Measurements from ENCODE around the gene GHR.

Gene GHR

DNA sequence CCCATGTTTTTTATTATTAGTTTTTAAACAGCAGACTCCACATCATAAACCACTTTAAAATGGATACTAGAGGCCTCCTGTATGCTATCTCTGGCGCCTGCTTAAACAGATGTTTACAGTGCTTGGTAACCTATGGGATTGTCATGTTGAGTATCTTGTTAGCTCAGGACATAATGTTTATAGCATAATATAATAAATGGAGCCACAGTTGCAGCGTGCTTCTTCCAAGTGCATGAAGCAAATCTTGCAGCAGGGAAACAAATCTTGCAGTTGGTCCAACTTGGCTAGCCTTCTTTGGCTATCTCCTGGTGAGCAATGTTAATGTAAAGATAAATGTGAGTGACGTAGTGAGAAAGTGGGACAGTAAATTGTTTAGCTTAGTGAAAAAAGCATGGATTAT is 2.8 kb downstream of the GHR start:
- TF ChIP-seq ZNF274 (IDR thresholded peaks at IDR 0.05; ENCODE audit: low read depth, low read length) = no peak
- H3K4me3 ChIP-seq (ENCODE audit: low read length) = no peak overlapping the region

DNA sequence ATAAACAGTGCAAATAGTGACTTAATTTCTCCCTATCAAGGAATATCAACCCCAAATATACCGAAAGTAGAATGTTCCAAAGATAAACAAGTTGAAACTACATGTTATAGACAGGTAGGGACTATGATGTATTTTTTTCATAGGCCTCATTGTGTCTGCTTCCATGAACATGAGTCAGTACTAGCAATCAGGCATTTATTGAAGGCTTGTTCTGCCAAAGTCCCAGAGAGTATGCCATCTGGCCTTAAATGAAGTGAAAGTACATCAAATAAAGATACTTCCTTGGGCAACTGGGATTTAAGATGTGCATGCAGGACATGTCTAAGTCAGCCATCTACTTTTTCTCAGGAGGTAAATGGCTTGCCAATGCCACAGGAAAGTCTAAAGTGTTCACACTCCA is 6.5 kb downstream of the GHR start:
- no peak for TF ChIP-seq ZNF274 (IDR thresholded peaks at IDR 0.05; ENCODE audit: low read depth, low read length)
- H3K4me3 ChIP-seq (ENCODE audit: low read length) = no peak overlapping the region

DNA sequence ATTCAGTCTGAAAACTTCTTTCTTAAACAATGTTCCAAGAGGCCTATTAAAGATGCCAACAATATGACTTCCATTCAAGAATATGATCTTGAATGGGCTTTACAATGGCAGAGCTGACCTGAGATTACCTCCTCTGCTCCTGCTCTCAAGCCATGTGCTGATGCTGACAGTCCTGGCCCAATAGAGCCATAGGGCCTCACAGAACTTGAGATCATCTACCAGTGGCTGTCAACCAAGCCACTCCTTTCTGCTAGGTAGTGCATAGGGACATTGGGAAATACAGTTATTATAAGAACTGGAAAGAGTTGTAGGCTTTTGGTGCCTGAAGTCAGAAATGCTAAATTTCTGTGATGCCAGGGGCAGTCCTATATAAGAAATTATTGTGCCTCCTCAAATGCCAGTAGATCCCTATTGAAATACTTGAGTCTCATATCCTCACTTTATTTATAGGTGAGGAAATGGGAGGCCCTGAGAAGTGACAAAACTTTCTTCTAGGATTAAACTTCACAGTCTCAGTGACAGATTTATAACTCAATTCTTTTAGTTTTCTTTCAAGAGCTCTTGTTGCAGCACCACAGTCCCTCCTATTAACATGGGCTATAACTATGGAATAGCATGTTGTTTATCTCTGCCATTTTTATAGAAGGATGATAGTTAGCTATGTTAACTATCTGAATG is 10.9 kb downstream of the GHR start:
- H3K4me3 ChIP-seq (ENCODE audit: low read length) = no peak overlapping the region
- no peak for TF ChIP-seq ZNF274 (IDR thresholded peaks at IDR 0.05; ENCODE audit: low read depth, low read length)

DNA sequence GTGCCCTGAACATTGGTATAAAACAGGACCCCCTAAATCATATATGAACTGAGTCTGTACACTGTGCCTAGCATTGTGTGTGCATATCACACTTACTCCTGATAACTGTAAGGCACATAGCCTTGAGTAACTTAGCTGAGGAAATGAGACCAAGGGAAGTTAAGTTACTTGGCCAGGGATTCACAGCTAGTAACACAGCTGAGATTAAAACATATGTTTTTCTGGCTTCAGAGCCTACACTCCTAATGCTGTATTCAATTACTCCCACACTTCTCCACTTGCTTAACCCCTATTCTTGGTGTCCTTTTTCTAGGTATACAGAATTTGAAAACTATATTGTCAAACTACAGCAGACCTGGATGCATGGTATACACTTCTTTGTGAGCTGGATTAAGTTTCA is 12.8 kb downstream of the GHR start:
- no peak overlapping the region for H3K4me3 ChIP-seq (ENCODE audit: low read length)
- no peak for TF ChIP-seq ZNF274 (IDR thresholded peaks at IDR 0.05; ENCODE audit: low read depth, low read length)

DNA sequence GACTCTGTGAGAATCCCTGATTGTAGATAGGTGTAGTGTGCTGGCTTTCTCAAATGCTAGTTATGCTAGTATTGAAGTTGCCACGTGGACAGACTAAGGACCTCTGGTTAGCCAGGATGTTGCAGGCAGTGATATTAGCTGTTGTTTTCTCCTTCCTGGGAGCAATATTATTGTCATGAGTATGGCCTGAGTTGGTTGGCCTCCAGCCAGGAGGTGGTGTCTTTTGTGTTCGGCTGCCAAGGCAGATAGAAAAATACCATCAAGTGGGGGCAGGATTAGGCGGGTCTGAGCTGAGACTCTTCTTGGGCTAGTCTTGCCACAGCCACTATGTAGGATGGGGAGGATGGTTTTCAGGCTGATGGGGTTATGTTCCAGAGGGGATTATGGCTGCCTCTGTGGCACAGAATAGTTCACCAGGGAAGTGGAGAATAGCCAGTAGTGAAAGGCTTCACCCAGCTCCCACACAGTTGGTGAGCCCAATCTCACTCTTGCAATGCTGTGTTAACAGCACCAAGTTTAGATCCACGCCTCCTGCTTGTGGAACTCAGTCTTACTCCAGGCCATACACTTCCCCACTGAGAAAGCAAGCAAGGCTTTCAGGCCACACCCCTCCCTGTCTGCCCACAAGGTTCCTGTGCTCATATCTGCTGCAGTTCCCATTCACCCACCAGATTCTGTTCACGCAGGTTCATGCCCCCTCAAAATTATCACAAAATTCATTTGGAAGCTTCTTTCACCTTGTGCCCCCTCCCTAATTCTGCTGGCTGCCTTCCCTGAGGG is 31.2 kb downstream of the GHR start:
- no peak for TF ChIP-seq ZNF274 (IDR thresholded peaks at IDR 0.05; ENCODE audit: low read depth, low read length)
- H3K4me3 ChIP-seq (ENCODE audit: low read length) = no peak overlapping the region

DNA sequence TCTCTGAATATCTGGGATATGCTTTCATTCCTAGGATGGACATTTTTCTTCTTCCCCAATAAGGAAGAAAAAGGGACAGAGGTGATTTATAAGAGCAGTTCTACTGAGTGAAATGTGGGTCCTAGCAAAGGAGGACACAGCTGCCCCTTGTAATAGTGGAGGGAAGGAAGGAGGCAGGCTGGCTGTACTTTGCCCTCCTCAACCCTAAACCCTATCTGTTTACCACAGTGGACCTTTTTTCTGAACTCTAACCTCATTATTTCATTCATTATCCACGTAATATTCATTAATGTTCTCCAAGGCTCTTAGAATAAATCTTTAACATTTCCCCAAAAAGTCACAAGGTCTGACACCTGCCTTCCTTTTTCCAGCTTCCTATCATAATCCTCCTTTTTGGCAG is 37.8 kb downstream of the GHR start:
- TF ChIP-seq ZNF274 (IDR thresholded peaks at IDR 0.05; ENCODE audit: low read depth, low read length) = no peak
- no peak overlapping the region for H3K4me3 ChIP-seq (ENCODE audit: low read length)

DNA sequence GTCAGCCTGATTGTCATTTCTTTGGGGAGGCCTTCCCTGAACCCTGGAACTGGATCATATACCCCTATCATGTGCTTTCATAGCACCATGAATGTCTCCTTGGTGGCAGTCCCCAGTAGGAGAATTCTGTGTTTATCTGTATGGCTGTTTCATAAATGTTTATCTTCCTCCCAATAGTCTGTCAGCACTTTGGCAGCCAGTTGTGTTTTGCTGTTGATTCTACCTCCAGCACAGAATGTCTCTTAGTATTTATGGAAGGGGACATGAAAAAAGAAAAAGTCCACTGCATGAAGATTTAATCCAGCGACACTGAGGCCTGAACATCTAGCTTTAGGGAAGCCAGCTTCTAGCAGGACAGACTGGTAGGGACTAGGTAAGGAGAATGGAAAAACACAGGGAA is 38.3 kb downstream of the GHR start:
- no peak overlapping the region for H3K4me3 ChIP-seq (ENCODE audit: low read length)
- no peak for TF ChIP-seq ZNF274 (IDR thresholded peaks at IDR 0.05; ENCODE audit: low read depth, low read length)

DNA sequence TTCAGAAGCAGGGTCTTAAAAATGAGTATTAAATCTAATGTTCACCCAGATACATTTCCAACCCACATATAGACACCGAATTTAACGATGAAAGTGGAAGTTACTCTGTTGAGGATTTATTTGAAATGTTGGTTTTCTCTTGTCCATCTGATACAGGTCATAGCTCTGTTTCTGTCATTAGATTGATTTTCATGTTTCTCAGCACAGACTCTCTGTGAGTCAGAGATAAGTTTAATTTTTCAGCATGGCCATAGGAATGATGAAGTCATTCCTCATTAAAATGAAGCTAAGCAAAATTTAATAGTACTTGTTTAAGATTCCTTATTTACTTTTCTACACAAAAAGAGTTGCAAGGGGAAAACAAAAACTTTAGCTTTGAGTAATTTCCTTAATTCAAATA is 38.8 kb downstream of the GHR start:
- no peak for TF ChIP-seq ZNF274 (IDR thresholded peaks at IDR 0.05; ENCODE audit: low read depth, low read length)
- no peak overlapping the region for H3K4me3 ChIP-seq (ENCODE audit: low read length)

DNA sequence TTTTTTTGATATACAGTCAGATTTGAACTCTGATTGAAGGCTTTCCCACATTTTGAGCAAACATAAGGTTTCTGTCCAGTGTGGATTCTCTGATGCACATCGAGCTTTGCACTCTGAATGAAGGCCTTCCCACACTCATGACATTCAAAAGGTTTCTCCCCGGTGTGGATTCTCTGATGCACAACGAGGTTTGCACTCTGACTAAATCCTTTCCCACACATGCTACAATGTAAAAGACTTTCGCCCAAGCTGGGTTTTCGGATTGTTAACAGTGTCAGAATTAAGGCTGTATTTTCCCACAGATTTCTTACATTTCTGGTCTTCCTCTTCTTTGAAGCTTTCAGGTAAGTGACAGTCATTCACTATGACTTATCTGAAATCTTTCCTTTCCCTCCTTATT is 44.3 kb downstream of the GHR start:
- no peak for TF ChIP-seq ZNF274 (IDR thresholded peaks at IDR 0.05; ENCODE audit: low read depth, low read length)

DNA sequence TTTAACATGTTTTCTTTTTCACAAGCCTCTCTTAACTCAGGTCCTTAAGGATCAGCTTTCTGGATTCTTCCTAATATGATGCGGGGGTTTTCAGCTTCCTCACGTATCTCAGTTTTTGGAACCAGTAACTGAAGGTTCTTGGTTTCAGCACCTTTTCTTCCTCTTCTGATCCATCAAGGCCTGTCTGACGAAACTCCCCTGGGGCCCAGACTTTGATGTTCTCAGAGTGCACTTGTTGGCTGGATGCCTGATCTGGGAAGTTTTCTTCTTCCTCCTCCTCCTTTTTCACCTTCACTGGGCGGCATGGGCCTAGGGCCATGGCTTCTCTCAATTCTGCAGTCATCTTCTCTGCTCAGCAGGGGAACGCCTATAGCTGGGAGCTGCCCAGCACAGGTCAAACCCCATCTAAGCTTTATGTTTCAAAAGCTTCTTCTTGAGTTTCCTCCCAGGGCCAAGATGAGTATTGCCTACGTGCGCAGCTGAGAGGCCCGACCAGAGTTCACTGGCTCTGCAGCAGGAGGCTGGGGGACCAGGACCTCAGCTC is 44.8 kb downstream of the GHR start:
- TF ChIP-seq ZNF274 (IDR thresholded peaks at IDR 0.05; ENCODE audit: low read depth, low read length) = no peak
- H3K4me3 ChIP-seq (ENCODE audit: low read length) = no peak overlapping the region

More for the DNA sequence above, 44.3 kb downstream of the GHR start:
- no peak overlapping the region for H3K4me3 ChIP-seq (ENCODE audit: low read length)

DNA sequence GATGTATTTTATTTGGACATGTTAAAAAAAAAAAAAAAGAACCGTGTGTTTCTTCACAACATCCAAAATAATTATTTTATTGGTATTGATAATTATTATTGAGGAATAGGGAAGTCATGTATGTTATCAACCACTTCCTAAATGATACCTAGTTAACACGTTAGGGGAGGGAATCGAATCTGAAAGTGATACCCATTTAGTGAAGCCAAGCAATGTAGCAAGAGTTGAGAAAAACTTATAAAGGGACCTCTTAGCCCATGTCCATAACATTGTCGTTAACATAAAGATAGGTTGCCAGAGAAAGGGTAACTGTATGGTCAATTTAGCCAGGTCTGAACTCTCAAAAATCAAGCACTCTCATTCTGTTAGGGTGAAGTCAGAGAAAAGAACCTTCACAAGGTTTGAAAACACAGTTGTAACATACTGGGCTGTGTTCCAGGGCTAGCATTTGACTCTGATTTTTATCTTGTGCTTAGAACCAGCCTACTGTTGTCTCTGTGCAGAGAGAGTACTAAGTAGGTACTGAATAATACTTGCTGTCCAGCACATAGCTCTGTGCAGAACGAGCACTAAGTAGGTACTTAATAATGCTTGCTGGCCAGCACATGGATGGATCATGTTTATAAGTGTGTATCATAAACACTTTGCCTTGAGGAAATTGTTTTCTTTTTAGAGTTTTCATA is 60.4 kb downstream of the GHR start:
- H3K4me3 ChIP-seq (ENCODE audit: low read length) = no peak overlapping the region
- TF ChIP-seq ZNF274 (IDR thresholded peaks at IDR 0.05; ENCODE audit: low read depth, low read length) = no peak

DNA sequence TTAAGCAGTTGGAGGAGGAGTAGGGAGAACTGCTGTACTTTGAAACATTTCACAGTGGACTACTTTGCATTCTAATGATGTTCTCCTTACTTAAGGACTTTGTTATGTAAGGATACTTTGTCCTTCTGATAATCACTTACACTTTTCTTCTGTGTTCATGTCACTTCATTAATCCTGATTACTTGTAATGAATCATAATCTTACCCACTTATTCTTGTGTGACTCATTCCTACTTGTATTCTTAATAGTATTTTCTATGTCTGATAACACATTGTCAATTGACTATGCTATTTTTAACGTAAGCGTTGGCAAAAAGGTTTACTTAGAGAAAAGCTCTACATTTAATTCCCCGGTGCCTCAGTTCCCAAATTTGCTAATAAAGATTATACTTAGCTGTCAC is 63.8 kb downstream of the GHR start:
- no peak overlapping the region for H3K4me3 ChIP-seq (ENCODE audit: low read length)
- no peak for TF ChIP-seq ZNF274 (IDR thresholded peaks at IDR 0.05; ENCODE audit: low read depth, low read length)

DNA sequence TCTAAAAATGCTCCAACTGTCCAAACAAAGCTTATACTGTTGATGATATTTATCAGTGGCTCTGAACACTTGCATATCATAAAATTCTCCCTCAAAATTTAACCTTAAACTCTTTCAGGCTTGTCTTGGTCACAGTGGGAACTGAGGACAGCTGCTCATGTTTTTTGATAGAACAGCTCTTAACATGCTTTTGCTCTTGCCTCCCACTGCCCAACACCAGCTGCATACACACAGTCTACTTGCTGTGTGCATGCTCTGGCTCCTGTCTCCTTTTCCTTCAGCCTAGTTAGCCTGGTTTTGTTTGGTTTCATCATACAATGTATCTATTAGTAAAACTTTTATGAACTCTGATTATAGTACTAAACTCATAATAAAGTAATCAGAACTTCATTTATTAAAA is 64.6 kb downstream of the GHR start:
- TF ChIP-seq ZNF274 (IDR thresholded peaks at IDR 0.05; ENCODE audit: low read depth, low read length) = no peak

DNA sequence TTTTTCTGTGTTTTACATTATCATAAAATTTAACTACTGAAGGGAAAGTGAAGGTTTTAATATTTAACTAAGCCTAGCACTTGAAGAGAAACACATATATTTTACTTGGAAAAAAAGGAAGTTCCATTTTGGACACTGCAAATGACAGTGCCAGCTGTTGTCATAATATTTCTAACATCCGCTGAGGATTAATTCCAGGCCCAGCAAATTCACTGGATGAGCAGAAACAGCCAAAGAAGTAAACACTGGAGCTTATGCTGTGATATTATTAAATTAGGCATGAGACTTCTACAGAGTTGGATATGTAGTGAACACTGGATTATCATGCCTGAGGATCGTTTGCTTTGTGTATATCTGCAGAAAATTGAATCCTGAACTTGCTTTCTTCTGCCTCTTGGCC is 67.6 kb downstream of the GHR start:
- H3K4me3 ChIP-seq (ENCODE audit: low read length) = no peak overlapping the region
- TF ChIP-seq ZNF274 (IDR thresholded peaks at IDR 0.05; ENCODE audit: low read depth, low read length) = no peak

More for the DNA sequence above, 64.6 kb downstream of the GHR start:
- no peak overlapping the region for H3K4me3 ChIP-seq (ENCODE audit: low read length)

DNA sequence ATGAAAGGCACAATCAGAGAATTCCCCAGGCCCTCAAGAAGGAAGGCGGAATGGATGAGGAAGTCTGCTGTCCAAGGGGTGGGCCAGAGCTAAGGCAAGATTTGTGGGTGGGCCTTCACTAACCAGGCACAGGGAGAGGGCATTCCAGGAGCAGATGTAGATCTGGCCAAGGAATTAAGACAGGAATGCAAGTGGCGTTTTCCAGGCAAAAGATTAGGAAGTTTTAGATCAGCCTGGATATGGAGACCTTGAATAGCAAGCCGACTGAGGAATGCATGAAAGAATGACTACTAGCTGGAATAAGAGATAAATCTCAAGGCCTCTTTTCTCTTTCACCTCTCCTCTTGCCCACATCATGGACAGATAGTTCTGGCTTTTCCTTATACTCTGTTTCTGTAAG is 68.5 kb downstream of the GHR start:
- H3K4me3 ChIP-seq (ENCODE audit: low read length) = no peak overlapping the region
- no peak for TF ChIP-seq ZNF274 (IDR thresholded peaks at IDR 0.05; ENCODE audit: low read depth, low read length)
